ENCODE results near the gene DOCK1.

DOCK1 gene

DNA sequence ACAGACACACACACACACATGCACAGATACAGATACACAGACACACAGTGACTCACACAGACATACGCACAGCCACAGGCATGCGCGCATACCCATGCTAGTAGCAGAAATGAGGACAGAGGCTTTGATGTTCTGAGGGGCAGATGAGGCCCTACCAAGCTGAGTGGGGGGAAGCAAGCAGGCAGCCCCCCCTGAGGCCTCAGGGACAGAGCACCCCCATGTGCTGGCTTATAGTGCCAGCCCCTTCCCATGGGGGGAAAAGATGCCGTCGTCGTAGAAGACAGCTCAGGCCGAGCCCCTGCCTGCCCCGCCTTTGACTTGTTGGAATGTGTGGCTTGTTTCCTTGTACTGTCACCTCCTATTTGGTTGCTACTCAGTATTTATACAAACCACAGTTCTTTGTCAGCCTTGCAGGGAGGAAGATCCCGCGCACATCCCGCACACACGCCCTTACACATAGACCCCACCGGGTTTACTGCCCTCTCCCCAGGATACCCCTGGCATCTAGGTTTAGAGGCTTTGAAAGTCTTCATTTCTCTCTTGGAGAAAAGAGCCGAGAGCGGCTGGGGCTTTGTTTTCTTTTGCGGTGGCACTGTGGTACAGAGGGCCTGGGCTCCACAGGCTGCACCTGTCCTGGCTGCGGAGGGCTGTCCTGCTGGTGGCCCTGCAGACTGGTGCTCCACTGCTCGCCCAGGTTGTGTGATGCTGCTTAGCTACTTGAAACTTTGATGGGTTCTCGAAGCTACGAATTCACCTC, 112.5 kb downstream of the DOCK1 start:
- Histone ChIP-seq H3K36me3 (ENCODE audit: insufficient read depth, low read length) (no peaks in the 10 kb centered on the region), H3K4me1 (ENCODE audit: control insufficient read depth, insufficient read depth, low read length, unreplicated experiment) (no peaks in the 10 kb centered on the region), H2AFZ (ENCODE audit: low read length, unreplicated experiment) (no peak overlapping the region), H3K27ac (ENCODE audit: low read depth, low read length) (no peak overlapping the region), H3K4me3 (ENCODE audit: low read depth, low read length) (no peak overlapping the region), H3K79me2 (ENCODE audit: control insufficient read depth, insufficient read depth, low read length, unreplicated experiment) (no peaks in the 10 kb centered on the region), H3K27me3 (ENCODE audit: insufficient read depth, low read length) (no peaks in the 10 kb centered on the region)

GRCh38 chr10:127018298-127018650, 113.0 kb downstream of the DOCK1 start:
- H3K4me3 ChIP-seq (ENCODE audit: low read depth, low read length) = no peak overlapping the region
- H3K36me3 ChIP-seq (ENCODE audit: insufficient read depth, low read length) = no peaks in the 10 kb centered on the region
- no peaks in the 10 kb centered on the region for H3K79me2 ChIP-seq (ENCODE audit: control insufficient read depth, insufficient read depth, low read length, unreplicated experiment)
- H3K27me3 ChIP-seq (ENCODE audit: insufficient read depth, low read length) = no peaks in the 10 kb centered on the region
- no peak overlapping the region for H3K27ac ChIP-seq (ENCODE audit: low read depth, low read length)
- no peak overlapping the region for H2AFZ ChIP-seq (ENCODE audit: low read length, unreplicated experiment)
- H3K4me1 ChIP-seq (ENCODE audit: control insufficient read depth, insufficient read depth, low read length, unreplicated experiment) = no peaks in the 10 kb centered on the region

DNA sequence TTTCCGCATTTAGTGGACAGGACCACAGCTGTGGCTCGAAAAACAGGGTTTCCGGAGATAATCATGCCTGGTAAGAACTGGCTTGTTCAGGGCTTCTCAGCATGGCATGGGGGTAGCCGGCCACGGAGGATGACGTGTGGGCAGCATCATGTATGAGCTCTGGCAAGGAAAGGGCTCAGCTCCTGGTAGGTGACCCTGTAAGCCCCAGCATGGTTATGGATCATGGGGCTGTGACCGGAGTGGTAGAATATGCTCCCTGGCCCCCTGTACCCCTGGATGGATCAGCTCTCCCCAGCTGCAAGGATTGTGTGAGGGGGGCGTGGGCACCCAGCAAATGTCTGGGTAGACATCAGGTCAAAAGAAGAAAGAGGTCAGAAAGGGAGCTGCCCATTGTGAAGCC, 113.5 kb downstream of the DOCK1 start:
- no peaks in the 10 kb centered on the region for H3K36me3 ChIP-seq (ENCODE audit: insufficient read depth, low read length)
- H3K27me3 ChIP-seq (ENCODE audit: insufficient read depth, low read length) = no peaks in the 10 kb centered on the region
- no peak overlapping the region for H3K4me3 ChIP-seq (ENCODE audit: low read depth, low read length)
- no peaks in the 10 kb centered on the region for H3K4me1 ChIP-seq (ENCODE audit: control insufficient read depth, insufficient read depth, low read length, unreplicated experiment)
- no peak overlapping the region for H3K27ac ChIP-seq (ENCODE audit: low read depth, low read length)
- H2AFZ ChIP-seq (ENCODE audit: low read length, unreplicated experiment) = no peak overlapping the region
- H3K79me2 ChIP-seq (ENCODE audit: control insufficient read depth, insufficient read depth, low read length, unreplicated experiment) = no peaks in the 10 kb centered on the region

DNA sequence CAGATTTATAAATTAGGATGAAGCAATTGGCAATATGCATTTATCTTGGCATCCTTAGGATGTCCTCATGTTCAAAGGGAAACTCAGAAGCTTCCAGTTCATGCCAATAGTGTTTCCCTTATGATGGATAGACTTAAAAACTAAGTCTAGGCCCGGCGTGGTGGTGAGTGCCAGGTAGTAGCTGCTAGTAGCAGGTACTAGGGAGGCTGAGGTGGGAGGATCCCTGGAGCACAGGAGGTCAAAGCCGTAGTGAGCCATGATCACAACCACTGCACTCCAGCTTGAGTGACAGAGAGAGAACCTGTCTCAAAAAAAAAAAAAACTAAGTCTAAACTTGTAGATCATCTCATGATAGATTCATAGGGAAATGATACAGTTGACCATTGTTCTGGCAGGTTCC, 115.0 kb downstream of the DOCK1 start:
- Histone ChIP-seq H3K4me1 (ENCODE audit: control insufficient read depth, insufficient read depth, low read length, unreplicated experiment) (no peaks in the 10 kb centered on the region), H3K36me3 (ENCODE audit: insufficient read depth, low read length) (no peaks in the 10 kb centered on the region), H2AFZ (ENCODE audit: low read length, unreplicated experiment) (no peak overlapping the region), H3K27ac (ENCODE audit: low read depth, low read length) (no peak overlapping the region), H3K4me3 (ENCODE audit: low read depth, low read length) (no peak overlapping the region), H3K27me3 (ENCODE audit: insufficient read depth, low read length) (no peaks in the 10 kb centered on the region), H3K79me2 (ENCODE audit: control insufficient read depth, insufficient read depth, low read length, unreplicated experiment) (no peaks in the 10 kb centered on the region)

GRCh38 chr10:127021801-127022200, 116.6 kb downstream of the DOCK1 start:
- Histone ChIP-seq H3K4me3 (ENCODE audit: low read depth, low read length) (no peak overlapping the region), H3K4me1 (ENCODE audit: control insufficient read depth, insufficient read depth, low read length, unreplicated experiment) (no peaks in the 10 kb centered on the region), H3K27me3 (ENCODE audit: insufficient read depth, low read length) (no peaks in the 10 kb centered on the region), H3K27ac (ENCODE audit: low read depth, low read length) (no peak overlapping the region), H2AFZ (ENCODE audit: low read length, unreplicated experiment) (no peak overlapping the region), H3K36me3 (ENCODE audit: insufficient read depth, low read length) (no peaks in the 10 kb centered on the region), H3K79me2 (ENCODE audit: control insufficient read depth, insufficient read depth, low read length, unreplicated experiment) (no peaks in the 10 kb centered on the region)

DNA sequence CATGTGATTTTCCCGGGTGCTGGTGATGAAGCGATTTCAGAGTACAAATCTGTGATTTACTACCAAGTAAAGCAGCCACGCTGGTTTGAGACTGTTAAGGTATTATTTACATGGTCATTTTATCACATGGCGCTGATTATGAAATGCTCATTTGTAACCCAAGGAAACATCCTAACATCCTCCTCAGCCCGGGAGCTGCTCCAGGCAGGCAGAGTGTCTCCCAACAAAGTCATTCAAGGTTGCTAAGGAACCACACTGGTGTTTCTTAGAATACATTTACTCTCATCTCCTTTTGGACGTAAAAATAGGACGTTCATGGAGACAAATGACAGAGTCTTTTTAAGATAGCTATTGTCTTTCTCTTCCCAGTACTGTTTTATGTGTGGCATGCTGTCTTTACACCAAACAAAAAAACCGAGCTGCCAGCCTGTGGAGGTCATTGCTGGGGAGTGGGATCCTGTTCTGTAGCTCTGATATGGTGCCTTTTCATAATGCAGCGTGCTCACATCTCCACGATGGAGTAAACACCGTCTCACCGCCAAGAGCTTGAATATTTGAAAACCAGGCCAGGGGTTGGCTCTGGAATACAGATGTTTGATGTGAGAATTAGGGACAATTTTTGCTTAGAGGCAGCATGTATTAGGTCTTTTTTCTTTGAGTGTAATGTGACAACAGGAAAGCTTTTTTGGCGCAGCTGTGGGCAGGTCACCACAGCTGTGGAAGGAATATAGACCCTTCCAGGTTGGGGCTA, 119.6 kb downstream of the DOCK1 start:
- H3K36me3 ChIP-seq (ENCODE audit: insufficient read depth, low read length) = 0 out of 2 replicates have a peak, but pooled peaks cover 4% of the 10 kb centered on the region

GRCh38 chr10:127027786-127028185, 122.6 kb downstream of the DOCK1 start:
- H3K27me3 ChIP-seq (ENCODE audit: insufficient read depth, low read length) = no peaks in the 10 kb centered on the region
- H2AFZ ChIP-seq (ENCODE audit: low read length, unreplicated experiment) = no peak overlapping the region
- no peak overlapping the region for H3K4me3 ChIP-seq (ENCODE audit: low read depth, low read length)
- H3K27ac ChIP-seq (ENCODE audit: low read depth, low read length) = no peak overlapping the region
- 0 out of 2 replicates have a peak, but pooled peaks cover 10% of the 10 kb centered on the region for H3K36me3 ChIP-seq (ENCODE audit: insufficient read depth, low read length)
- no peaks in the 10 kb centered on the region for H3K79me2 ChIP-seq (ENCODE audit: control insufficient read depth, insufficient read depth, low read length, unreplicated experiment)
- no peaks in the 10 kb centered on the region for H3K4me1 ChIP-seq (ENCODE audit: control insufficient read depth, insufficient read depth, low read length, unreplicated experiment)

More for the DNA sequence above, 119.6 kb downstream of the DOCK1 start:
- Histone ChIP-seq H3K4me3 (ENCODE audit: low read depth, low read length) (no peak overlapping the region), H3K79me2 (ENCODE audit: control insufficient read depth, insufficient read depth, low read length, unreplicated experiment) (no peaks in the 10 kb centered on the region), H2AFZ (ENCODE audit: low read length, unreplicated experiment) (no peak overlapping the region), H3K4me1 (ENCODE audit: control insufficient read depth, insufficient read depth, low read length, unreplicated experiment) (no peaks in the 10 kb centered on the region), H3K27ac (ENCODE audit: low read depth, low read length) (no peak overlapping the region), H3K27me3 (ENCODE audit: insufficient read depth, low read length) (no peaks in the 10 kb centered on the region)

GRCh38 chr10:127028556-127028955, 123.3 kb downstream of the DOCK1 start:
- H3K36me3 ChIP-seq (ENCODE audit: insufficient read depth, low read length) = 0 out of 2 replicates have a peak, but pooled peaks cover 10% of the 10 kb centered on the region
- H2AFZ ChIP-seq (ENCODE audit: low read length, unreplicated experiment) = no peak overlapping the region
- H3K79me2 ChIP-seq (ENCODE audit: control insufficient read depth, insufficient read depth, low read length, unreplicated experiment) = no peaks in the 10 kb centered on the region
- H3K27me3 ChIP-seq (ENCODE audit: insufficient read depth, low read length) = no peaks in the 10 kb centered on the region
- H3K27ac ChIP-seq (ENCODE audit: low read depth, low read length) = no peak overlapping the region
- H3K4me1 ChIP-seq (ENCODE audit: control insufficient read depth, insufficient read depth, low read length, unreplicated experiment) = no peaks in the 10 kb centered on the region
- no peak overlapping the region for H3K4me3 ChIP-seq (ENCODE audit: low read depth, low read length)

GRCh38 chr10:127029061-127029460, 123.8 kb downstream of the DOCK1 start:
- Histone ChIP-seq H3K27me3 (ENCODE audit: insufficient read depth, low read length) (no peaks in the 10 kb centered on the region), H3K36me3 (ENCODE audit: insufficient read depth, low read length) (0 out of 2 replicates have a peak, but pooled peaks cover 10% of the 10 kb centered on the region), H3K4me3 (ENCODE audit: low read depth, low read length) (no peak overlapping the region), H2AFZ (ENCODE audit: low read length, unreplicated experiment) (no peak overlapping the region), H3K4me1 (ENCODE audit: control insufficient read depth, insufficient read depth, low read length, unreplicated experiment) (no peaks in the 10 kb centered on the region), H3K79me2 (ENCODE audit: control insufficient read depth, insufficient read depth, low read length, unreplicated experiment) (no peaks in the 10 kb centered on the region), H3K27ac (ENCODE audit: low read depth, low read length) (no peak overlapping the region)

GRCh38 chr10:127033216-127034033, 128.2 kb downstream of the DOCK1 start:
- no peak overlapping the region for H3K27ac ChIP-seq (ENCODE audit: low read depth, low read length)
- 0 out of 2 replicates have a peak, but pooled peaks cover 17% of the 10 kb centered on the region for H3K36me3 ChIP-seq (ENCODE audit: insufficient read depth, low read length)
- no peak overlapping the region for H2AFZ ChIP-seq (ENCODE audit: low read length, unreplicated experiment)
- H3K79me2 ChIP-seq (ENCODE audit: control insufficient read depth, insufficient read depth, low read length, unreplicated experiment) = no peaks in the 10 kb centered on the region
- no peaks in the 10 kb centered on the region for H3K4me1 ChIP-seq (ENCODE audit: control insufficient read depth, insufficient read depth, low read length, unreplicated experiment)
- H3K27me3 ChIP-seq (ENCODE audit: insufficient read depth, low read length) = no peaks in the 10 kb centered on the region
- no peak overlapping the region for H3K4me3 ChIP-seq (ENCODE audit: low read depth, low read length)

All from ACC112 (cell line).